Thymus (tissue), 11 donors: ENCODE measurements around the gene CHST12. TPM values are rescaled to one million over a fixed set of nuclear protein-coding genes. Genes with fewer than 3 reads are reported as not detected.

ENCODE experiments used
- DNase-seq, 9 donors: peaks; one replicate each; pipeline ENCODE4 v3.0.0-alpha.2; 2013; ENCODE audit warnings: low spot score in 9 of 9, low read depth in 6 of 9, missing footprints in 1 of 9
- H3K27ac ChIP-seq, 2 donors: one replicate each; pipeline ENCODE4 v1.5.1; 2013; ENCODE audit warnings: control low read depth in 1 of 2, low read depth in 1 of 2, low read length in 1 of 2, mild to moderate bottlenecking in 1 of 2, moderate library complexity in 1 of 2
- H3K27me3 ChIP-seq, 2 donors: one replicate each; pipeline ENCODE4 v1.5.1; 2013; ENCODE audit warnings: low read length in 1 of 2; ENCODE audit not compliant: control insufficient read depth in 2 of 2, insufficient read depth in 1 of 2
- H3K36me3 ChIP-seq, 2 donors: one replicate each; pipeline ENCODE4 v1.5.1; 2013; ENCODE audit warnings: low read length in 1 of 2, mild to moderate bottlenecking in 1 of 2, moderate library complexity in 1 of 2; ENCODE audit not compliant: control insufficient read depth in 2 of 2, insufficient read depth in 2 of 2
- H3K4me1 ChIP-seq, 2 donors: one replicate each; pipeline ENCODE4 v1.5.1; 2013; ENCODE audit warnings: low read length in 2 of 2; ENCODE audit not compliant: control insufficient read depth in 2 of 2, insufficient read depth in 2 of 2
- H3K4me3 ChIP-seq, 2 donors: one replicate each; pipeline ENCODE4 v1.5.1; 2013; ENCODE audit warnings: low read length in 2 of 2, control low read depth in 1 of 2, mild to moderate bottlenecking in 1 of 2
- H3K9me3 ChIP-seq, 2 donors: one replicate each; pipeline ENCODE4 v1.5.1; 2013; ENCODE audit warnings: low read length in 1 of 2, mild to moderate bottlenecking in 1 of 2; ENCODE audit not compliant: control insufficient read depth in 2 of 2, insufficient read depth in 1 of 2
- WGBS: extraction: QIAGEN DNeasy Blood & Tissue Kit; methylation state at CpG from one replicate; pipeline ENCODE4 v1.1.7; 2013; 5-methylcytosine and 5-hydroxymethylcytosine counted together
- polyA plus RNA-seq: library from polyadenylated mRNA; stranded (reverse); fragments of 200-250 nt; gene quantifications from one replicate; pipeline ENCODE4 v1.2.3, GENCODE V29; 2013
- total RNA-seq: library from RNA; stranded (reverse); fragments of 120-200 nt; gene quantifications from one replicate; pipeline ENCODE4 v1.2.4, GENCODE V29; 2013
- donor health status: healthy.

The CHST12 gene
- total and polyA plus RNA-seq, 2 donors, result 5.8 to 8.9 TPM

DNA sequence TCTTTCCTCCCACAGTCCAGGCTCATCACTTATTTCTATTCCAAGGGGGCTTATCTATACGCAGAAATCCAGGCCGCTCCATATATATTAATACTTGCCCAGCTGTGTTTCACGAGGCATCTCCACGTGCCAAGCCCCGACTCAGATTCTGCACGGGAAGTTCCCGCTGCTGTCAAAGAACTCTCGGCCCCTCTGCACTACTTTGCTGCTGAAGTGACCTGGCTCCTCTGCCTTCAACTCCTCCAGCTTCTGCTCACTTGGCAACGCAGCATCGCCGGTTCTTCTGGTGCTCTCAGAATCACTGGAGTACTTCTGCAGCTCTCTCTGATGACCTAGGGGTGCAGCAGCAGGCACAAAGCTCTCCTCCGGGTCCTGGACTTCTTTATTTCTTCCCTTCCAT is 9.7 kb upstream of the CHST12 start:
- Histone ChIP-seq H3K4me1 (no peaks in the 10 kb centered on the region), H3K27me3 (no peaks in the 10 kb centered on the region), H3K4me3 (no peak overlapping the region), H3K9me3 (no peaks in the 10 kb centered on the region), H3K36me3 (no peaks in the 10 kb centered on the region), H3K27ac (no peak overlapping the region)
- 91% methylated on average over 12 of the region's 12 CpGs for WGBS
- DNase-seq, result no peak

DNA sequence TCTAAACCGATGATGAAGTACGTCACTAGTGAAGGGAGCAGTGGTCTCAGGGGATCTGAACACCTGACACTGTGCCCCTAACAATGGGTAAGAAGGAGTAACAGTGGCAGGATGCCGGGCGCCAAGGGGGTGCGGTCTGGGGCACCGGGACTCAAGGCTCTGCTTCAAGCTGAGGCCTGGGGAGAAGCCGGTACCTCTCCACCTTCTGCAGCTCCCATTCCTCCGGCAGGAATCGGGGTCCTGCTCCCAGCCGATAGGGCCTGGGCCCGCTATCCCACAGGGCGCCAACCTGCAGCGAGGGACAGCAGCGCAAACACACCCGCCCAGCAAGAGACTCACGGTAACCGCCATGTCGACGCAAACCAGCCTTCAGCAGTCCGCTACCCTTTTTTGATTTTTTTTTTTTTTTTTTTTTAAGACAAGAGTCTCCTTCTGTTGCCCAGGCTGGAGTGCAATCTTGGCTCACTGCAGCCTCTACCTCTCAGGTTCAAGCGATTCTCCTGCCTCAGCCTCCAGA is 8.8 kb upstream of the CHST12 start:
- Histone ChIP-seq H3K27me3 (no peaks in the 10 kb centered on the region), H3K4me3 (no peak overlapping the region), H3K4me1 (peaks cover 0 to 2% of the 10 kb centered on the region in 2 donors), H3K9me3 (no peaks in the 10 kb centered on the region), H3K36me3 (no peaks in the 10 kb centered on the region), H3K27ac (no peak overlapping the region)
- no peak for DNase-seq
- WGBS, result 92% methylated on average over 21 of the region's 21 CpGs

DNA sequence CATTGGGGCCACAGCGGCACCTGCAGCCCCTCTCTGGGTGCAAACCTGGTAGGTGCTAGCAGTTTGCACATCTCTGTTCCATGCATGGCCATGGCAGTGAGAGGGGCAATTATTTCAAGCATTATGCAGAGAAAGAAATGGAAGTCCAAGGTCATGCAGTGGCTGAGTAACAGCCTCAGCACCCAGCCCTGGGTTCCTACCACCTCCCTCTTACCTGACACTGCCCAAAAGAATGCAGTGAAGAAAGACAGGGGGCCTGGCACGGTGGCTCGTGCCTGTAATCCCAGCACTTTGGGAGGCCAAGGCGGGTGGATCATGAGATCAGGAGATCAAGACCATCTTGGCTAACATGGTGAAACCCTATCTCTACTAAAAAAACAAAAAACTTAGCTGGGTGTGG is 4.9 kb upstream of the CHST12 start:
- no peaks in the 10 kb centered on the region for H3K36me3 ChIP-seq
- H3K27me3 ChIP-seq, result no peaks in the 10 kb centered on the region
- no peak for DNase-seq
- H3K4me1 ChIP-seq, result peaks cover 6 to 14% of the 10 kb centered on the region in 2 donors
- H3K27ac ChIP-seq, result no peak overlapping the region
- H3K4me3 ChIP-seq, result no peak overlapping the region
- H3K9me3 ChIP-seq, result no peaks in the 10 kb centered on the region
- WGBS, result 98% methylated on average over 4 of the region's 4 CpGs

DNA sequence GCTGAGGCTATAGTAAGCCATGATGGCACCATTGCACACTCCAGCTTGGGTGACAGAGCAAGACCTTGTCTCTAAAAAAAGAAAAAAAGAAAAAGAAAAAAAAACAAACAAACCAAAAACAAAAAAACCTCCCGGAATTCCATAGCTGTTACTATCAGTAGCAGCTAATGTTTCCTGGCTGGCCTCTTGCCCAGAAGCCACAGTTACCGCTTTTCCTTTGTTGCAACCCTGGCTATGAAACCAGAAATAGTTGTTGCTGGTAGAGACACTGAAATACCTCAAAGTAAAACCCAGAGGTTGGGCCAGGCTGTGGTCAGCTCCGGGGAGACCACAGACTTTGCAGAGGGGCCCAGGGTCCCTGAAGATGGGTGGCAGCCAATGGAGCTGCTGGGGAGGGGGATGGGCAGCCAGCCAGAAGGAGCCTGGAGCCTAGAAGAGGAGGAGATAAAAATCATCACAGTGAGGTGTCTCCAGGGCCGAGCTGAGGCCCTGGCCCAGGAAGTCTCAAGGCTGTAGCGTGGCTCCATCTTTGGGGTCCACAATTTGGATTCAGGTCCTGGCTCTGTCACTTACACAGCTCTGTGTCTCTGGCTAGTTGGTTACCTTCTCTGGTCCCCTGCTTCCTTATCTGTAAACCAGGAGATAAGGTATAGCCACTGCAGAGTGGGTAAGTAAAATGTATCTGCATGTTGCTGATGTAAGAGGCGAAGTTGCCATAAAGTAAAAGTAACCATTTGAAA is 3.4 kb upstream of the CHST12 start:
- Histone ChIP-seq H3K27ac (peak overlapping the region; percentile 79 to 80), H3K9me3 (no peaks in the 10 kb centered on the region), H3K4me3 (no peak overlapping the region), H3K36me3 (peaks cover 0 to 3% of the 10 kb centered on the region in 2 donors), H3K27me3 (peaks cover 0 to 14% of the 10 kb centered on the region in 2 donors), H3K4me1 (peaks cover 16 to 26% of the 10 kb centered on the region in 2 donors)
- 20% methylated on average over 6 of the region's 6 CpGs for WGBS
- DNase-seq, result peak in 2 of 9 donors; percentile 9 to 55

DNA sequence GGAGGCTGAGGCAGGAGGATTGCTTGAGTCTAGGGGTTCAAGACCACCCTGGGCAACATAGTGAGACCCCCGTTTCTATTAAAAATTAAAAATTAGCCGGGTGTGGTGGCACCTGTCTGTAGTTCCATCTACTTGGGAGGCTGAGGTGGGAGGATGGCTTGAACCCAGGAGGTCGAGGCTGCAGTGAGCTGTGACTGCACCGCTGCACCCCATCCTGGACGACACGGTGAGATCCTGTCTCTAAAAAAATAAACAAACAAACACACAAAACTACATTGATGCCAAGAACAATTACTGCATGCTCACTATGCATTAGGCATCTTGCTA is 761 bp upstream of the CHST12 start:
- no peak overlapping the region for H3K27ac ChIP-seq
- peaks cover 2 to 21% of the 10 kb centered on the region in 2 donors for H3K27me3 ChIP-seq
- peaks cover 26 to 50% of the 10 kb centered on the region in 2 donors for H3K4me1 ChIP-seq
- peaks cover 0 to 3% of the 10 kb centered on the region in 2 donors for H3K36me3 ChIP-seq
- no peaks in the 10 kb centered on the region for H3K9me3 ChIP-seq
- 75% methylated on average over 6 of the region's 6 CpGs for WGBS
- no peak for DNase-seq
- peak overlapping the region; percentile 51 to 73 for H3K4me3 ChIP-seq

DNA sequence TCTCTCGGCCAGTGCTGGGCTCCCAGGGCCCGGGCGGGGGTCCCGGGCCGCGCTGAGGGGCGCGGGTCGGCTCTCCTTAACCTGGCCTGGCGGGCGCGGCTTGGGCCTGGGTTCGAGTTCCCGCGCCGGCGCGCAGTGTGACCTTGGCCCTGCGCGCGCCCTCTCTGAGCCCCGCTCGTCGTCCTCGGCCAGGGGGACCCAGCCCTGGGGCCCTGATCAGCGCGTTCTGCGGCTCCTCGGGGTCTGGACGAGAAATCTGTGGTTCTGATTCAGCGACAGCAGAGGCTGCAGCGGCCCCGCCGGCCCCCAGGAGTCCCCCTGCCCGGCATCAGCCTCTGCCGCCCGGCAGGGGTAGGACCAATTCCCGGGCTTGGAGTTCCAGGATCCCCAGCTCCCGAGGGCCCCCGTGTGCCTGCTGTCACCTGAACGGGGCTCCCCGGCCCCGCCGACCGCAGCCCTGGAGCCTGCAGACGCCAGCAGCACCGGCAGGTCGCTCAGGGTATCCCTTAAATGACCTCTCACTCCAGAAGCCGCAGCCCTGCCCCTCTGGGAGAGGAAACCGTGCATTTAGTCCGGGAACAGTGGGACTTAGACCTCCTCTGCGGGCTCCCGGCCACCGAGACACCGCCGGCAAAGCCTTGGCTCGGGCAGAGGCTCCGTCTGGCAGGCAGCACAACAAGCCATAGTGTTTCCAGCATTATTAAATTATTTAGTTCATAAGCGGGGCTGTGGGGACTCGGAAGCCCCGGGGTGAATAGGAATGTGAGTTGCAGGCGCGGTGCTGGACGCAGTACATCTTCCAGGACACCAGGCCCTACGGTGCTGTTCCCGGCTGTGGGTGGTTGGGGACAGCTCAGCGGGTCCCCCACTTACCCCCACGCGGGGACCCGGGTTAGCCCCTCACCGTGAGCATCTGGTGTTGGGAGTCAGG is 572 bp downstream of the CHST12 start:
- Histone ChIP-seq H3K27me3 (peaks cover 2 to 21% of the 10 kb centered on the region in 2 donors), H3K4me3 (peak overlapping the region; percentile 65 to 73), H3K27ac (peak overlapping the region; percentile 10 to 18), H3K36me3 (peaks cover 0 to 3% of the 10 kb centered on the region in 2 donors), H3K9me3 (no peaks in the 10 kb centered on the region), H3K4me1 (peaks cover 26 to 63% of the 10 kb centered on the region in 2 donors)
- peak in 1 of 9 donors; percentile 52 for DNase-seq
- 2% methylated on average over 71 of the region's 71 CpGs for WGBS

DNA sequence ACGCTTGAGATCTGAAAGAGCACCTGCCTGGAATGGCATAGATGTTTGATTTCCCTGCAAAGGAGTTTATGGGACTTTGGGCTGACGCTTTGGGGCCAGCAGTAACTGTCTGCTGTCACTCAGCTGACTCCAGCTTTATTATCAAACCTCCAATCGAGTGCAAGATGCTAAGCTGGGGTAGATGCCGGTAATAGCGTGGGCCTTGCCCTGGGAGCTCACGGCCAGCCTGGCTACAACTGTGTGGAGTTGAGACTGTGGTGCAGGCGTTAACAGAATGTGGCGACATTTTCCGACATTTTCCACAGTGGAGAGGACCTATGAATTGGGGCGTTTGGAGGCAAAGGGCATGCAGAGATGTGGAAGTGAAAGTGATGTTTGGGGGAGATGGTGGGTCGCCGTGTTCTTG is 1.3 kb downstream of the CHST12 start:
- 31% methylated on average over 12 of the region's 12 CpGs for WGBS
- DNase-seq, result peak in 1 of 9 donors; percentile 31
- Histone ChIP-seq H3K27ac (no peak overlapping the region), H3K27me3 (peaks cover 2 to 21% of the 10 kb centered on the region in 2 donors), H3K4me1 (peaks cover 26 to 67% of the 10 kb centered on the region in 2 donors), H3K9me3 (no peaks in the 10 kb centered on the region), H3K36me3 (peaks cover 0 to 3% of the 10 kb centered on the region in 2 donors), H3K4me3 (peak overlapping the region; percentile 65 to 73)

DNA sequence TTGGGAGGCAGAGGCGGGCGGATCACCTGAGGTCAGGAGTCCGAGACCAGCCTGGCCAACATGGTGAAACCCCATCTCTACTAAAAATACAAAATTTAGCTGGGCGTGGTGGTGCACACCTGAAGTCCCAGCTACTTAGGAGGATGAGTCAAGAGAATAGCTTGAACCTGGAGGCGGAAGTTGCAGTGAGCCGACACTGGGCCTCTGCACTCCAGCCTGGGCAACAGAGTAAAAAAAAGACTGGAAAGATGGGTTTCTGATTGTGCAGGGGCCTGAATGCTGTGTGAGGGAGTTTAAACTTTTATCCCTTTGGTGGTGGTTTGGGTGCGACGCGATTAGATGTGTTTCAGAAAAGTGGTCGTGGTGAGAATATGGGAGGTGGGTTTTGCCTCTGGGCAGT is 1.8 kb downstream of the CHST12 start:
- H3K4me3 ChIP-seq, result peak overlapping the region in 1 of 2 donors; percentile 1
- no peaks in the 10 kb centered on the region for H3K9me3 ChIP-seq
- H3K4me1 ChIP-seq, result peaks cover 21 to 67% of the 10 kb centered on the region in 2 donors
- H3K36me3 ChIP-seq, result peaks cover 0 to 3% of the 10 kb centered on the region in 2 donors
- no peak overlapping the region for H3K27ac ChIP-seq
- WGBS, result 73% methylated on average over 10 of the region's 10 CpGs
- H3K27me3 ChIP-seq, result peaks cover 2 to 21% of the 10 kb centered on the region in 2 donors
- no peak for DNase-seq
